Body of pancreas (tissue), 4 donors: Measurements from ENCODE around the gene GNPTG. TPM values are rescaled to one million over a fixed set of nuclear protein-coding genes. Genes with fewer than 3 reads are reported as not detected.
A peak's percentile ranks its signal among the peaks of the same experiment; 100 is the strongest.

Source experiments
- ATAC-seq: fragments of 150-250 bp; one replicate; pipeline ENCODE4 v1.9.1; 2016
- DNase-seq, 4 donors: peaks; one replicate each; pipeline ENCODE4 v3.0.0-alpha.2; 2019
- H3K27ac ChIP-seq, 4 donors: fragments of 200-600 bp; sonication (generic); 1 replicate in 3 of 4; 2 replicates in 1 of 4; pipeline versions ENCODE4 v1.5.1 to v1.6.1; 2016 to 2019; ENCODE audit warnings: mild to moderate bottlenecking in 1 of 4, mixed read lengths in 1 of 4, moderate library complexity in 1 of 4
- H3K27me3 ChIP-seq, 2 donors: fragments of 200-600 bp; sonication (generic); one replicate each; pipeline ENCODE4 v1.6.0; 2016; ENCODE audit warnings: mild to moderate bottlenecking in 1 of 2
- H3K36me3 ChIP-seq, 2 donors: fragments of 200-600 bp; sonication (generic); replicated peaks in 1 of 2; 2 replicates each; pipeline ENCODE4 v1.5.1; 2016; ENCODE audit warnings: low read depth in 2 of 2; ENCODE audit not compliant: insufficient read depth in 1 of 2
- H3K4me1 ChIP-seq: fragments of 200-600 bp; sonication (generic); one replicate; pipeline ENCODE4 v1.6.0; 2016
- H3K4me3 ChIP-seq, 2 donors: fragments of 200-600 bp; sonication (generic); 1 replicate in 1 of 2; 2 replicates in 1 of 2; pipeline ENCODE4 v1.5.1; 2016 to 2019
- H3K9me3 ChIP-seq, 3 donors: fragments of 200-600 bp; sonication (generic); 1 replicate in 2 of 3; 2 replicates in 1 of 3; pipeline ENCODE4 v1.5.1; 2016
- POLR2A ChIP-seq, 3 donors: fragments of 450-650 bp; IDR thresholded peaks; one replicate each; pipeline ENCODE4 v1.6.1; 2016; ENCODE audit warnings: antibody characterized with exemption in 3 of 3, mild to moderate bottlenecking in 2 of 3
- WGBS, 2 donors: methylation state at CpG; one replicate each; pipeline ENCODE4 v1.1.5; 2017; 5-methylcytosine and 5-hydroxymethylcytosine counted together
- intact Hi-C: fragments of 100-400 bp; cut with DNase I; formaldehyde crosslinking; loops from one replicate; pipeline ENCODE4 v1.15.1; 2023
- total RNA-seq, 2 donors: library from RNA; depleted of rRNA; stranded (reverse); fragments of >200 nt; gene quantifications; one replicate each; pipeline ENCODE4 v1.1.0, GENCODE V29; 2016
- TF ChIP-seq, protein P1 (sequence below), 7 experiments: fragments of 450-650 bp in 4 of 7; fragments of 200-600 bp in 3 of 7; sonication (generic) in 3 of 7; IDR thresholded peaks; one replicate each; pipeline ENCODE4 v1.5.1; 2016 to 2019; ENCODE audit warnings: antibody characterized with exemption in 7 of 7

Gene GNPTG
- total RNA-seq, 2 donors from 2014 or later = 38.1 to 98.2 TPM

DNA sequence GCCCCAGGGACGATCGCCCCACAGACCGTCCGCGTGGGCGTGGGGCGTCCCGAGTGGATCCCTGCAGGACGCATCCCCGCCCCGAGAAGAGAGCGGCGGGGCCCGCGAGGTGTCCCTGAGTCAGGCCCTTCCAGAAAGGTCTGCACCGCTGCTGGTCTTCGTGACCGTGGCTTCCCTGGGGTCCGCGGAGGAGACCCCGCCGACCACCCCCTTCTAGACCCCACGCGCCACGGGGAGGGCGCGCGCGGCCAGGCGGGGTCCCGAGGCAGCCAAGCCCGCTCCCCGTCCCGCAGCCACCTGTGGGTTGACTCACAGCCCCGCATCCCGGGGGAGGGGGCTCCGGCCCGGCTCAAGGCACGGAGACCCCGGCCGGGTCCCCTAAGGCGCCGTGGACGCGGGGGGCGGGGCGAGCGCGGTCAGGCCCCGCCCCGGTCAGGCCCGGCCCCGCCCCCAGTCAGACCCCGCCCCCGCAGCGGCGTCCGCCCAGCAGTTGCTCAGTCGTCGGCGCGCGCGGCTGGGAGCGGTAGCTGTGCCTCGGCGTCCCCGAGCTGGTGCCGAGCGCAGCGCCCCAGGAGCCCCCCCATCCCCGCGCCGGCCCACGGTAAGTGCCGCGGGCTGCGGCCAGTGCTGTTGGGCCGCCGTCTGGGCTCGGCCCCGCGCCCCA, 18.4 kb upstream of the GNPTG start, which contains the start of gene BAIAP3:
Gene BAIAP3, plus strand, starts transcription at position 497 of the 664 bp plus-strand sequence. CDS start 4,905 bp downstream, outside the sequence.
- peak; percentile 43 to 55 (median 48) for DNase-seq
- no peak within 1 kb of the TSS for H3K27ac ChIP-seq
- no peaks in the 10 kb centered on the region for H3K36me3 ChIP-seq
- WGBS, 2 donors = 1% methylated on average over 75 of the region's 83 CpGs; no CpG with 5 or more reads in 1 of the 2 donors
- peaks cover 8 to 28% of the 10 kb centered on the region in 2 donors for H3K27me3 ChIP-seq
- intact Hi-C loops = no loop called here
- TF ChIP-seq, protein P1, sequence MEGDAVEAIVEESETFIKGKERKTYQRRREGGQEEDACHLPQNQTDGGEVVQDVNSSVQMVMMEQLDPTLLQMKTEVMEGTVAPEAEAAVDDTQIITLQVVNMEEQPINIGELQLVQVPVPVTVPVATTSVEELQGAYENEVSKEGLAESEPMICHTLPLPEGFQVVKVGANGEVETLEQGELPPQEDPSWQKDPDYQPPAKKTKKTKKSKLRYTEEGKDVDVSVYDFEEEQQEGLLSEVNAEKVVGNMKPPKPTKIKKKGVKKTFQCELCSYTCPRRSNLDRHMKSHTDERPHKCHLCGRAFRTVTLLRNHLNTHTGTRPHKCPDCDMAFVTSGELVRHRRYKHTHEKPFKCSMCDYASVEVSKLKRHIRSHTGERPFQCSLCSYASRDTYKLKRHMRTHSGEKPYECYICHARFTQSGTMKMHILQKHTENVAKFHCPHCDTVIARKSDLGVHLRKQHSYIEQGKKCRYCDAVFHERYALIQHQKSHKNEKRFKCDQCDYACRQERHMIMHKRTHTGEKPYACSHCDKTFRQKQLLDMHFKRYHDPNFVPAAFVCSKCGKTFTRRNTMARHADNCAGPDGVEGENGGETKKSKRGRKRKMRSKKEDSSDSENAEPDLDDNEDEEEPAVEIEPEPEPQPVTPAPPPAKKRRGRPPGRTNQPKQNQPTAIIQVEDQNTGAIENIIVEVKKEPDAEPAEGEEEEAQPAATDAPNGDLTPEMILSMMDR (IDR thresholded peaks at IDR 0.05) = no peak
- TF ChIP-seq POLR2A (IDR thresholded peaks at IDR 0.05) = no peak
- peaks cover 41% of the 10 kb centered on the region for H3K4me1 ChIP-seq
- peak; percentile 54 for ATAC-seq
- H3K9me3 ChIP-seq = no peaks in the 10 kb centered on the region
- H3K4me3 ChIP-seq = no peak within 1 kb of the TSS

DNA sequence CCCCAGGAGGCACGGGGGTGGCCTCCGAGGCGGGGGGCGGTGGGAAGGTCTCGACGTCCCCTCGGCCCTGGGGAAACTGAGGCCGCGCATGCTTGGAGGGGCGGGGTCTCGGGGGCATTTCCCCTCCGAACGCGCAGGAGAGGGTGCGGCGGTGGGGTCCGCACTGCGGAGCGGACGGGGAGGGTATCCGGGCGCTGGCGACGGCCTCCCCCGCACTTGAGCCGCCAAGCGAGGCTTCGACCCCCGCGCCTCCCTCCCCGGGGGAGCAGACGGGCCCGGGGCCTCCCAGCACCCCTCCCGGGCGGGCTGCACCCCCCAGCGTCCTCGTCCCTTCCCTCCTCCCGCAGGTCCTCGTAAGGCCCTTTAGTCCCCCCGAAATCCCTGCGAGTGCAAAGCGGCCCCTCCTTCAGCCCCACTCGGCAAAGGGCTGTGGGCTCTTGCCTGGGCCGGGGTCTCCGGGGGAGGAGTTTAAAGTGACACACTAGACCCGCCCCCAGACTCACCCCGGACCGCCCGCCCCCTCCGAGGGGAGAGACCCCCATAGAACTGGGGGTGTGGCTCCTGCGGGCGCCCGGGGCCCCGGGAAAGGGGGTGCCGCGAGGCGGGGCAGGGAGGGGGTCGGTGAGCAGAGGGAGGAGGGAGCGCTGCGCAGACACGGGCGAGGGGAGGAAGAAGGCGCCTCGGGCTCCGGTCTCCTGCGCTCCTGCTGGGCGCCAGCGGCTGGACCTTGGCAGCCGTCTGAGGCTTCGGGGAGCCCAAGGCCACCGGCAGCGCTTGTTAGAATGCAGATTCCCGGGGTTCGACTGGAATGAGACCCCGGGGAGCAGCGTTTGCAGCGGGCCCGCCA, 17.7 kb upstream of the GNPTG start:
- ATAC-seq (no peak), DNase-seq (no peak)
- intact Hi-C loops = no loop called here
- Histone ChIP-seq H3K27ac (no peak overlapping the region), H3K4me3 (no peak overlapping the region), H3K9me3 (no peaks in the 10 kb centered on the region), H3K36me3 (no peaks in the 10 kb centered on the region), H3K4me1 (peaks cover 41% of the 10 kb centered on the region), H3K27me3 (peaks cover 8 to 28% of the 10 kb centered on the region in 2 donors)
- WGBS, 2 donors = 0 to 1% methylated on average over 9 to 49 of the region's 78 CpGs
- TF ChIP-seq, protein P1 (IDR thresholded peaks at IDR 0.05) = no peak
- TF ChIP-seq POLR2A (IDR thresholded peaks at IDR 0.05) = no peak

DNA sequence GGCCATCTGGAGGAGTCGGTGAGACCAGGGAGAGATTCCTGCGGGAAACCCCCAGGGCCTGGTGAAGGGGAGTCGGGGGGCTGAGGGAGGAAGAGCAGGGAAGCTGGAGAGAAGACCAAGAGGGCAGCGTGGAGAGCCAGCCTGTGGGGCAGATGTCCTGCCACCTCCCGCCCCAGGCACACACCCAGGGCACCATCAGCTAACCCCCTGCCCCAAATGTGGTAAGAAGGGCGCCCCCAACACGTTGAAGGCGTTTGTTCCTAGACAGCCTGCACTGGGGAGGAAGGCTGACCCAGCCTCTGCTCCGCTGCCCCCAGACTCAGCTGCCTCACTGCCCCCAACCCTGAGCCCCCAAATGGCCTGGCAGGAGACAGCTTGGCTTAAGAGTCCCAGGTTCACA, 17.0 kb upstream of the GNPTG start:
- H3K36me3 ChIP-seq = no peaks in the 10 kb centered on the region
- ATAC-seq (no peak), DNase-seq (no peak)
- H3K27me3 ChIP-seq = peaks cover 8 to 28% of the 10 kb centered on the region in 2 donors
- 6 to 25% methylated on average over 4 to 9 of the region's 9 CpGs for WGBS, 2 donors
- intact Hi-C loops = no loop called here
- peaks cover 41% of the 10 kb centered on the region for H3K4me1 ChIP-seq
- no peak overlapping the region for H3K4me3 ChIP-seq
- H3K9me3 ChIP-seq = no peaks in the 10 kb centered on the region
- TF ChIP-seq POLR2A (IDR thresholded peaks at IDR 0.05) = no peak
- TF ChIP-seq, protein P1 (IDR thresholded peaks at IDR 0.05) = no peak
- H3K27ac ChIP-seq = no peak overlapping the region

DNA sequence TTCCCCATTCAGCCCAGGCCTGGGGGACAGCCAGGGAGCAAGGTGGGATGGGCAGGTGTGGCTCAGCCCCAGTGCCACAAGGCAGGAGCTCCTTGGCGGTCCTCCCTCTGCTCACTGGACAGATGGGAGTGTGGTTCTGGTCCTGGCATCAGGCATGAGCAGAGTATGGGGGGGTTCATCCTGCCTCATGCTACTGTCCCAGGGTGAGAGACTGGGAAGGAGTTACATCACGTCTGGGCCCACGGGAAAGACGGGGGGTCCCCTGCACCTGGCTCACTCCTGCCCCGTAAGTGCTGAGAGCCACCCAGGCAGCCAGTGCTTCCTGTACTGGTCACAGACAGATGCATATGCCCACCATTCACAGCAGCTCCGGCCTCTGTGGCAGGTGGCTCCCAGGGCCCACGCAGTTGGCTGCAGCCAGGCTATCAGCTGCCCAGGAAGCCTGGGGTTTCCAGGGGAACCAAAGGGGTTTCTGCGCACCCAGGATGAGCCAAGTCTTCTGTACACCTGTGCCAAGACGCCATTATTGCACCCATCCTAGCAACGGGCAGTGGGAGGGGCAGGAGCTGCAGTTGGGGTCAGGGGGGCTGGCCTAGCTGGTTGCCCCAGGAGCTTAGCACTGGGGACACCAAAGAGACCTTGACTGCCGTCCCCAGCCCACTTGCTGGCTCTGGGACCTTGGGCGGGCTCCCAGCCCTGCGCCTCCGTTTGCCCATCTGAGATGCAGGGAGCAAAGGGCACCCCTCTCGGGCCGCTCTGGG, 16.3 kb upstream of the GNPTG start:
- Histone ChIP-seq H3K27me3 (peaks cover 8 to 28% of the 10 kb centered on the region in 2 donors), H3K4me3 (no peak overlapping the region), H3K4me1 (peaks cover 41% of the 10 kb centered on the region), H3K36me3 (no peaks in the 10 kb centered on the region), H3K9me3 (no peaks in the 10 kb centered on the region), H3K27ac (peak overlapping the region in 1 of 4 donors; percentile 2)
- WGBS, 2 donors = 27 to 33% methylated on average over 7 to 16 of the region's 16 CpGs
- no peak for ATAC-seq
- intact Hi-C loops = no loop called here
- no peak for TF ChIP-seq POLR2A (IDR thresholded peaks at IDR 0.05)
- TF ChIP-seq, protein P1 (IDR thresholded peaks at IDR 0.05) = no peak
- DNase-seq = peak in 3 of 4 donors; percentile 40 to 57 (median 41)
